Hypothalamus (tissue), 51 donors: ENCODE data around the gene ABCA2.
A peak's percentile ranks its signal among the peaks of the same experiment; 100 is the strongest.

Experiments used
- DNase-seq, 51 donors: peaks; one replicate each; lab custom pipeline; 2025; lab: John Stamatoyannopoulos, UW

The ABCA2 gene

GRCh38 chr9:137002646-137003041 is 25.4 kb downstream of the ABCA2 start:
- no peak for DNase-seq

GRCh38 chr9:137001857-137002645 is 26.0 kb downstream of the ABCA2 start:
- DNase-seq = no peak

GRCh38 chr9:137000177-137000930 is 27.7 kb downstream of the ABCA2 start:
- no peak for DNase-seq

- DNase-seq = no peak
These were observed 30.2 kb downstream of the ABCA2 start for GRCh38 chr9:136997830-136998234.

- no peak for DNase-seq
These were observed 30.7 kb downstream of the ABCA2 start for GRCh38 chr9:136997371-136997770.

- no peak for DNase-seq
These were observed 31.4 kb downstream of the ABCA2 start, which contains the start of gene CLIC3 for GRCh38 chr9:136996361-136997292. TSS of gene CLIC3 (minus strand) at chr9:136996568. CDS start at chr9:136996543, 25 bp downstream.

GRCh38 chr9:136995772-136996311 is 32.2 kb downstream of the ABCA2 start:
- peak in 23 of 51 donors; percentile 11 to 62 (median 37) for DNase-seq

- no peak for DNase-seq
These were observed 32.7 kb downstream of the ABCA2 start for GRCh38 chr9:136995362-136995761.

- DNase-seq = no peak
These were observed 33.2 kb downstream of the ABCA2 start for GRCh38 chr9:136994888-136995230.

- no peak for DNase-seq
These were observed 33.7 kb downstream of the ABCA2 start for GRCh38 chr9:136994180-136994887.

GRCh38 chr9:136992819-136993369 is 35.1 kb downstream of the ABCA2 start:
- no peak for DNase-seq

- peak; percentile 25 to 96 (median 85) for DNase-seq
These were observed 35.8 kb downstream of the ABCA2 start, which contains the start of gene PAXX for GRCh38 chr9:136991993-136992818. TSS of gene PAXX (plus strand) at chr9:136992422. CDS start at chr9:136992444, 22 bp downstream.

GRCh38 chr9:136990242-136990911 is 37.7 kb downstream of the ABCA2 start:
- no peak for DNase-seq

GRCh38 chr9:136988872-136989271 is 39.2 kb downstream of the ABCA2 start:
- DNase-seq = no peak

- no peak for DNase-seq
These were observed 42.2 kb downstream of the ABCA2 start for GRCh38 chr9:136985853-136986252.

- DNase-seq = peak in 7 of 51 donors; percentile 27 to 67 (median 37)
These were observed 42.9 kb downstream of the ABCA2 start for GRCh38 chr9:136985027-136985602.

- peak in 3 of 51 donors; percentile 30 to 63 (median 59) for DNase-seq
These were observed 43.5 kb downstream of the ABCA2 start for GRCh38 chr9:136984464-136985026.
